Stimulated activated CD8-positive, alpha-beta memory T cell treated with anti-CD3 and anti-CD28 coated beads, Interleukin-7, amount 100 ng/mL, for 48 hours (primary cell): ENCODE results near the gene CIB4.
"Not testable (repeated sequence)": the region's sequence is repeated elsewhere in the genome, so short reads cannot be mapped to it uniquely, and the experiment has no call there.

Experiments used
- DNase-seq, 2 donors: peaks; one replicate each; pipeline ENCODE4 v3.0.0-alpha.2; 2020; ENCODE audit warnings: low read depth in 1 of 2; ENCODE audit errors: extremely low read depth in 1 of 2

Gene CIB4

DNA sequence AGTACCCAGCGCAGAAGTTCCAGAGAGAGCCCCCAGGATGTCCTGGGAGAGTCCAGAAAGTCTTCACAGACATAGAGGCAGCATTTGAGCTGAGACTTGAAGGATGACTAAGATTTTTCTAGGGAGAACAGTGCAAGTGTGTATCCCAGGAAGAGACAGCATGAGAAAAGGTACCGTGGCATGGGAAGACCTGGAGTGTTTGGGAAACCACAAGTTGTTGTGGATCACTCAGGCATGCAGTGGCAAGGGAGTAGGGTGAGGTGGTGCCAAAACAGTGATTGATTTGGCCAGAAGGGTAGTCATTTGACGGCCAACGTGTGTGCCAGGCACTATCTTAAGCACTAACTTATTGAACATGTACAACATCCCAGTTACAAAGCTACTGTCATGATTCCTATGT is 26.9 kb upstream of the CIB4 start:
- DNase-seq = no peak

GRCh38 chr2:26666671-26667070 is 25.5 kb upstream of the CIB4 start:
- no peak for DNase-seq

- DNase-seq = not testable (repeated sequence)
Observed at GRCh38 chr2:26665296-26665695, 24.1 kb upstream of the CIB4 start.

DNA sequence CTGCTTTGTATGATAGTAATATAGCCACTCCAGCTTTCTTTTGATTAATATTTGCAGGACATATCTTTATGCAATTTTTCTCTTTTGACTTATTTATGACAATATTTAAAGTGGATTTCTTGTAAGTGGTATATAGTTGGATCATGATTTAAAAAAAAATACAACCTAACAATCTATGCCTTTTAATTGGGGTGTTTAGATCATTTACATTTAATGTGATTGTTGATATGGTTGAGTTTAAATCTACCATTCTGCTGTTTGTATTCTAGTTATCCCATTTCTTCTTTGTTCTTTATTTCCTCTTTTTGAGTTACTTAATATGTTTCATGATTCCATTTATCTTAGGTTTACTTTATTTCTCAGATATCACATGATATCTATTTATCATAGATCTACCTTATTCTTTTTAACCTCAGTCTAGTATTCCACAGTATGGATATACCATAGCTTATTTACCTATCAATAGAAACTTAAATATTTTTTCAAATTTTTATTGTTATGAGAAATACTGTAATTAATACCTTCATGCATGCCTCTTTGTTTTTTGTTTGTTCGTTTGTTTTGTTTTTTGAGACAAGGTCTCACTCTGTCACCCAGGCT is 19.3 kb upstream of the CIB4 start:
- DNase-seq = no peak

DNA sequence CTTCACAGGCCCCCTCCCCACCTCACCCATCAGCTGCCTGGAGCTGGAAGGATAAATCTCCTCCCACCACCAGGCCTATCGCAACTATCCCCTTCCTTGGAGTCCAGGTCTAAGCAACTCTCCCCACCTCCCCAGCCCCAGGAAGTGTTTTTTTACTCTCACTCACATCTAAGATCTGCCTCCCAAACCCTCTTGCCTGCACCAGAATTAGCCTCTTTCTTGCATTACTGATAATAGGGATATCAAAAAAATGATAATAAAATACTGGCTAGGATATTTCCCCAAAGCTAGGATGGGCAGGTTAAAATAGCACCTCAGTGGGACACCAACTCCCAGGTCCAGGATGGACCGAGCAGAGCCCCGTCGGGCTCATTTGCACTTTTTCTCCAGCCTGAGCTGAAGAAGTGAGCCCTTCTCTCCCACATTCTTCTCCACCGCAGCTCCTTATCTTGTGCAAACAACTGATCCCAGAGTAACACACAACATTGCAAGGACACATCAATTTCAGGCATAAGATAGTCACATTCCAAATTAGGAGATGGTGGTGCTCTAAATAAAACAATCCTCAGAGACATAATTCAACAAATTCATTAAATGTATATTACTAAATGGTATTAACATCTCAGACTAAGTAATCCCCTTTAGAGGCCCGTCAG is 17.7 kb upstream of the CIB4 start:
- no peak for DNase-seq

- no peak for DNase-seq
Observed at GRCh38 chr2:26657265-26657664, 16.1 kb upstream of the CIB4 start.

DNA sequence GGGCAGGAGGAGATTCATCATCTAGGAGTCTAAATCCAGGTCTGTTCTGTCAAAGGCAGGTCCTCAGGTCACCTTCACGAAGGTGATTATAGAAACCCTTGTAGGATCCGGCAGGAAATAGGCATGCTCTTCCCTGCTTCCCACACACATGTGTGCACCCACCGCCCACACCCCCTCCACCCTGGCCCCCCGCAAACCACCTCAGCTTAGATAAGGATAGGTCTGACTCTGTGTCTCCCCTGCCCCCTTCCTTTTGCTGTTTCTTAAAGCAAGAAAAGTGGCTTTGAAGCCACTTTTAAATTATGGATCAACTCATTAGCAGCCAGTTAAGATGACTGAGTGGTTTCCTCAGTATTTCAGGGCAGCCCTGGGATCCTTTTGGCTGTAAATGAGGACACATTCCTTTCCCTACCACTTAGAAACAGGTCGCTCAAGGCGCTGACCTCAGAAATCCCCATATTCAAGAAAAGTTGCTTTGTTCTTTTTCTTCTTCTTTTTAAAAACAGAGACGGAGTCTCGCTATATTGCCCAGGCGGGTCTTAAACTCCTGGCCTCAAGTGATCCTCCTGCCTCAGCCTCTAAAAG is 14.5 kb upstream of the CIB4 start:
- no peak for DNase-seq

GRCh38 chr2:26655120-26655519 is 14.0 kb upstream of the CIB4 start:
- DNase-seq = not testable (repeated sequence)

- DNase-seq = no peak
Observed at GRCh38 chr2:26654061-26654340, 12.8 kb upstream of the CIB4 start.

- no peak for DNase-seq
Observed at GRCh38 chr2:26653207-26654060, 12.3 kb upstream of the CIB4 start.

DNA sequence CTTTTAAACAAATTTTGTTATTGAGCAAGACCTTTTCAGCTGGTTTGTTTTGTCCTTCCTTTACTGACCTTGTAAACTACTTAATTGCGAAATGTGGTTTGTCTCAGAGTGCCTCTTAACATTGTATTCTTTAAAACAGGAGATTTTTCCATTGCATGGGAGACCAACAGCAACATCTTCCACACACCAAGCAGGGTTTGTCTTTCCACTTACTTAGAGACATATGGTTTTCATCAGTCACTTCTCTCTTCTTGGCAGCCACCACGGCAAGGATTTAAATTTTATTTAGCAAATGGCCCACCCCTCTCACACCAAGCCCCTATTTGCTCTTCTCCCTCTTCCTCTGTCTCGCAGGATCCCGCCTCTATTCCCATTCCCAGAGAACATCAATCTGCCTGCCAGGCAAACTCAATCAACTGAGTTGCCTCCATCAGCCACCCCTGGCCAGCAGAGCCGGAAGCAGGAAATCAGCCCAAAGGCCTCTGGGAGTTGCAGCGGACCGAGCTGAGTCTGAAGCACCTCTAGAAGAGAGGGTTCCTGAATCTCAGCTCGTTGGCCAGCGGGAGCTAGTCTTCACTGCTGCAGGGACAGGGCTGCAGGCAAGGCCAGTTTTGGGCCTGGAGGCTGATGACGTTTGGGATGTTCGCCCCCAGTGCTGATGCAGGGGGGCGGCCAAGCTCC is 11.3 kb upstream of the CIB4 start:
- DNase-seq = no peak

GRCh38 chr2:26651799-26652198 is 10.6 kb upstream of the CIB4 start:
- no peak for DNase-seq

DNA sequence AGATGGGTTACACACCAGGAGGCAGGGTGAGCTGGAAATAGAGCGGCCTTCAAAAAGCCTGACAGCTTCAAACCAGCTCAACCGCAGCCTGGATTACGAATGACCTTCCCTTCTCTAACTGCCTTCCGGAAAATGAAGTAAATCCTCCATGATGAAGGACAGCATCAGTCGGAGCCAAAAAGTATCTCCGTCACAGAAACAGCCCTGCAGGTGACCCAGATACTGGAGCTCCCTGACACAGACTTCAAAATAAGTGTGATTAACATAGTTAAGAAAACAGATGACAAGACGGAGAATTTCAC is 10.3 kb upstream of the CIB4 start:
- no peak for DNase-seq

- DNase-seq = no peak
Observed at GRCh38 chr2:26650713-26651469, 9.7 kb upstream of the CIB4 start.

DNA sequence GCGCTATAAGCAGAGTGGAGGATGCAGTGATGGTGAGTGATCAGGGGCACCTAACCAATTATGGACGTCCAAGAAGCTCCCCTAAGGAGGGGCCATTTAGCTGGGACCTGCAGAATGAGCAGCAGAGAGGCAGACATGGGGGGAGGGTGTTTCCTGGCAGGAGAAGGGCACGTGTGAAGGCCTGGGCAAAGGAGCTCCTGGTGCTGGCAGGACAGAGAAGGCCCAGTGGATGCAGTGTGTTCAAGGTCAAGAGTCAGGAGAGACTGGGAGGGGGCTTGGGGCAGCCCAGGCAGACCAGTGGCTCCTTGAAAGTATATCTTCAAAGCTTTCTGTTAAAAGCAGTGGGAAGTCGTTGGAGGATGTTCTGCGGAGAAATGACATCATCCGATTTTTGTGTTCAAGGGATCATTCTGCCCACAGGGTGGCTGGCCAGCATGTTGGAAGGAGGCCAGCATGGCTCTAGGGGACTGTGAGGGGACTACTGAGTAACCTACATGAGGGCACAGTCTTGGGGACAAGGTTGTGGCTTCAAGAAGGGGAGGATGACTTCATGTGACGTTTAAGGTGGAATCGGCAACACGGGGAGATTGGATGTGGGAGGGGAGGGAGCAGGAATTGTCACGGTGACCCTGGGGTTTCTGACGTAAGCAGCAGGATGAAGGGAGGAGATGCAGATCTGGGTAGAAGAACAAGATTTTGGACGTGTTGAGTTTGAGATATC is 9.0 kb upstream of the CIB4 start:
- no peak for DNase-seq

DNA sequence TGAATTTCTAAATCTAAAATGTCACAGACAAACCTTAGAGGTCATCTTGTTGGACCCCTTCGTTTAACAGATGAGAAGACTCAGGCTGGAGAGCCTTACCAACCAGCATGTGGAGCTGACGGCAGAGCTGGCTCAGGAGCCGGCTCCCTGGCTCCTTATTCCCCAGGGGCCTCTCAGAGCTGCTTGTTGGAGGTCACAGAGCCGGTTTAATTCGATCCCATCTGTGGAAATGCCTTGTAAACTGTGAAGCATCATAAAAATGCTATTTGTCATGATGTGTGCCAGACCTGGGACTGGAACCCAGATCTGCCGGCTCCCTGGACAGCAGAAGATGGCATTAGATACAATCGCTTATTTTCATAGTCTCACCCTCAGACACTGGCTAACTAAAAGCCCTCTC is 8.2 kb upstream of the CIB4 start:
- DNase-seq = no peak

DNA sequence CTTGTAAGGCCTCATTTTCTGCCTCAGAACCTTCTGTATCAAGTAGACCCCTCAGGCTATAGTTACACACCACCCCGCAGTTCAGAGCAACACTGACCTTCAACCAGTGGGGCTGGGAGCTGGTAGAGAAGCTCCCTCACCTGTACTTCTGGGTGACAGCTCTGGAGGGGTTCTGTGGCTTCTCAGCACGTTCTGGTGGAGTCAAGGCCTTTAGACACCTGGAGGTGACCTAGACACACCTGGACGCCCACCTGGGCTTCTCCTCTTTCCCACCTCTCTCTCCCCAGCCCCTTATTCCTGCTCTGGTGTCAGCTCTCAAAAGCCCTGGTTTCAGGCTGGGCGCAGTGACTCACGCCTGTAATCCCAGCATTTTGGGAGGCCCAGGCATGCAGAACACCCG is 7.3 kb upstream of the CIB4 start:
- DNase-seq = no peak

GRCh38 chr2:26647981-26648380 is 6.8 kb upstream of the CIB4 start:
- DNase-seq = no peak

DNA sequence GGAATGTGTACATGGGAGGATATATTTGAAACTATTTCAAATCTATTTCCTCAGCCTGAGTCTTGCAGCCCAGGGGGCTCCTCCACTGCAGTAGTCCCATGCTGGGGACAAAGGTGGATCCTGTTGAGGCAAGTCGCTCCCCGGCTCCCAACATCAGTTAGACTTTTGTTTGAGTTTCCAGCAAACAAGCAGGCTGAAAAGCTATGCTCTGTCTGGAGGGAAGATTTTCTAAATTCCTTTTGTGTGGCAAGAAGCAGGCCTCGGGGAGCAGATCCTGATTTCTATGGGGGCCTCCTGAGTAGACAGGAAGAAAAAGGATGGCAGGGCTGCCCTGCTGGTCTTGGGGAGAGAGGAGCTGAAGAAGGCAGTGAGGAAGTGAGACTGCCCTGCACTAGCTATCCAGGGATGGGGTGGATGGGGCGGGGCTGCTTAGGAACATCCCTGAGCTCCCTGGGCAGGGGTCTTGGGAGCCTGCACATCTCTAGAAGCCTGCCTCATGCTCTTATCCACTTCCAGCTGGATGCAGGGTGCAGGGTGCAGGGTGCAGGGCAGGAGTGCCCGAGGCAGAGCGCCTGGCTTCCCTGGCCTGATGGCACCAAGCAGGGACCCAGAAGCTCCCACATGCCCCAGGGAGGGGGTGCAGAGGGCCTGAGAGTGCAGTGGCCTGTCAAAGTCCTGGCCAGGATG is 6.0 kb upstream of the CIB4 start:
- DNase-seq = no peak

- no peak for DNase-seq
Observed at GRCh38 chr2:26645762-26646161, 4.6 kb upstream of the CIB4 start.
